Endothelial cell of umbilical vein (primary cell): ENCODE measurements around the gene TNS2. TPM values are rescaled to one million over a fixed set of nuclear protein-coding genes. Genes with fewer than 3 reads are reported as not detected.

Source experiments
- BruUV-seq: library from RNA; stranded (reverse); fragments of 400-500 nt; replicated peaks from 2 replicates; lab custom pipeline; 2021; lab: Mats Ljungman, UMichigan
- CTCF ChIA-PET: fragments of 300-600, 350-600 bp; sonication (Branson Sonifier 250); formaldehyde crosslinking; loops from one replicate; lab custom pipeline; 2021; ENCODE audit warnings: antibody characterized with exemption, inconsistent platforms; lab: Charles Lee
- POLR2A ChIA-PET: fragments of 300-600, 350-600 bp; sonication (Branson Sonifier 250); formaldehyde crosslinking; loops from one replicate; lab custom pipeline; 2021; ENCODE audit warnings: antibody characterized with exemption, inconsistent platforms; lab: Charles Lee
- DNase-seq: peaks from one replicate; pipeline ENCODE4 v3.0.0-alpha.2; 2011; ENCODE audit warnings: low read depth, low spot score
- FAIRE-seq: peaks from 2 replicates; lab custom pipeline; 2011; peaks lifted over from hg19 to GRCh38; lab: Jason Lieb, UNC
- H2AFZ ChIP-seq: 2 replicates; pipeline ENCODE4 v1.6.0; 2012; ENCODE audit warnings: low read depth, low read length, control low read depth, inconsistent platforms
- H3K27ac ChIP-seq: 2 replicates; pipeline ENCODE4 v1.5.1; 2011; ENCODE audit warnings: low read depth, mild to moderate bottlenecking, control low read depth, low read length, moderate library complexity; ENCODE audit not compliant: insufficient read depth
- H3K27me3 ChIP-seq, 2 experiments: 2 replicates each; pipeline versions ENCODE4 v1.6.0 to v1.6.1; 2011; ENCODE audit warnings: low read length in 2 of 2, mixed read lengths in 1 of 2; ENCODE audit not compliant: control insufficient read depth in 2 of 2, insufficient read depth in 2 of 2
- H3K36me3 ChIP-seq, 2 experiments: 2 replicates in 1 of 2; 3 replicates in 1 of 2; pipeline ENCODE4 v1.5.1; 2011; ENCODE audit warnings: low read length in 2 of 2, mild to moderate bottlenecking in 1 of 2, moderate library complexity in 1 of 2; ENCODE audit not compliant: control insufficient read depth in 2 of 2, insufficient read depth in 2 of 2; ENCODE audit errors: extremely low read depth in 1 of 2
- H3K4me1 ChIP-seq: 3 replicates; pipeline ENCODE4 v1.5.1; 2011; ENCODE audit warnings: mild to moderate bottlenecking, low read length; ENCODE audit not compliant: control insufficient read depth, insufficient read depth; ENCODE audit errors: extremely low read depth
- H3K4me2 ChIP-seq: 2 replicates; pipeline ENCODE4 v1.6.1; 2011; ENCODE audit warnings: low read length, control low read depth, mixed read lengths; ENCODE audit not compliant: insufficient read depth
- H3K4me3 ChIP-seq, 3 experiments: fragments of 200-600 bp in 1 of 3; sonication (generic), shearing (Covaris generic) in 1 of 3; replicated peaks in 1 of 3; 2 replicates each; pipeline ENCODE4 v1.5.1; 2011 to 2016; ENCODE audit warnings: control low read depth in 3 of 3, low read length in 3 of 3, mild to moderate bottlenecking in 2 of 3, inconsistent platforms in 1 of 3, low read depth in 1 of 3, moderate library complexity in 1 of 3; ENCODE audit not compliant: insufficient read depth in 1 of 3
- H3K79me2 ChIP-seq: 2 replicates; pipeline ENCODE4 v1.6.0; 2012; ENCODE audit warnings: low read length, inconsistent platforms; ENCODE audit not compliant: control insufficient read depth, insufficient read depth
- H3K9ac ChIP-seq: replicated peaks from 2 replicates; pipeline ENCODE3; 2011; ENCODE audit warnings: low read length, control low read depth; ENCODE audit not compliant: insufficient read depth; ENCODE audit errors: extremely low read depth
- H3K9me1 ChIP-seq: replicated peaks from 3 replicates; pipeline ENCODE4 v1.6.0; 2011; ENCODE audit warnings: mild to moderate bottlenecking, low read length; ENCODE audit not compliant: control insufficient read depth, insufficient read depth; ENCODE audit errors: extremely low read depth
- H3K9me3 ChIP-seq: replicated peaks from 2 replicates; pipeline ENCODE4 v1.5.1; 2012; ENCODE audit warnings: low read length, inconsistent platforms; ENCODE audit not compliant: control insufficient read depth, insufficient read depth
- H4K20me1 ChIP-seq: replicated peaks from 2 replicates; pipeline ENCODE3; 2011; ENCODE audit warnings: mild to moderate bottlenecking, low read length; ENCODE audit not compliant: control insufficient read depth, insufficient read depth; ENCODE audit errors: extremely low read depth
- CTCF ChIP-seq, 2 donors: IDR thresholded peaks; 1 replicate in 1 of 2; 2 replicates in 1 of 2; pipeline ENCODE4 v1.5.1; 2011; ENCODE audit warnings: low read length in 2 of 2, mild to moderate bottlenecking in 2 of 2, moderate library complexity in 2 of 2, control low read depth in 1 of 2, inconsistent platforms in 1 of 2, low read depth in 1 of 2; ENCODE audit not compliant: insufficient read depth in 1 of 2; ENCODE audit errors: extremely low read depth in 1 of 2
- EZH2 ChIP-seq: IDR thresholded peaks from 2 replicates; pipeline ENCODE4 v1.6.1; 2012; ENCODE audit warnings: borderline replicate concordance, low read depth, mild to moderate bottlenecking, moderate library complexity, low read length, inconsistent platforms; ENCODE audit not compliant: severe bottlenecking
- FOS ChIP-seq: IDR thresholded peaks from 2 replicates; pipeline ENCODE4 v1.6.1; 2011; ENCODE audit warnings: mild to moderate bottlenecking, low read length, moderate library complexity, borderline replicate concordance; ENCODE audit not compliant: insufficient read depth
- GATA2 ChIP-seq: IDR thresholded peaks from 2 replicates; pipeline ENCODE4 v1.7.0; 2011; ENCODE audit warnings: low read depth, mild to moderate bottlenecking, moderate library complexity, mixed read lengths, low read length; ENCODE audit not compliant: insufficient read length, insufficient read depth
- JUN ChIP-seq: IDR thresholded peaks from 2 replicates; pipeline ENCODE4 v1.6.1; 2011; ENCODE audit warnings: borderline replicate concordance, low read depth; ENCODE audit not compliant: insufficient read length, insufficient read depth
- MAX ChIP-seq: IDR thresholded peaks from 2 replicates; pipeline ENCODE4 v1.6.1; 2011; ENCODE audit not compliant: insufficient read depth, insufficient read length
- MYC ChIP-seq: IDR thresholded peaks from one replicate; pipeline ENCODE4 v1.6.1; 2011; ENCODE audit warnings: mild to moderate bottlenecking, low read depth, low read length
- POLR2A ChIP-seq: IDR thresholded peaks from 2 replicates; pipeline ENCODE4 v1.6.1; 2012; ENCODE audit warnings: low read depth, mild to moderate bottlenecking, control low read depth, low read length
- POLR2AphosphoS5 ChIP-seq: IDR thresholded peaks from 2 replicates; pipeline ENCODE4 v1.6.1; 2012; ENCODE audit warnings: low read depth, mild to moderate bottlenecking, control low read depth, low read length, moderate library complexity; ENCODE audit not compliant: insufficient read depth
- dilution Hi-C: fragments of 300-500 bp; cut with MboI; formaldehyde crosslinking; loops from one replicate; pipeline ENCODE4 v1.15.0; 2019; ENCODE audit warnings: low sequenced_read_pairs; ENCODE audit not compliant: extremely low pct_ligation_motif_present
- intact Hi-C: fragments of 100-400 bp; cut with micrococcal nuclease; formaldehyde crosslinking; loops from one replicate; pipeline ENCODE4 v1.10.0; 2022
- polyA plus RNA-seq, 4 experiments: library from polyadenylated mRNA; depleted of rRNA in 3 of 4; stranded (reverse) in 3 of 4; unstranded in 1 of 4; fragments of >200 nt; gene quantifications; 2 replicates each; pipeline versions ENCODE4 v1.2.1 to v1.2.3, GENCODE V29; 2011 to 2012; ENCODE audit warnings: missing spikeins in 1 of 4
- total RNA-seq: library from RNA; stranded (reverse); gene quantifications from 2 replicates; pipeline ENCODE4 v1.2.3, GENCODE V29; 2021

The TNS2 gene
- total and polyA plus RNA-seq, 2 donors (not counting 3 experiments of a cell fraction or from before 2014, with no cell fraction given), result 84.5 to 106 TPM

- H3K9me3 ChIP-seq, result no peaks in the 10 kb centered on the region
- peaks cover 0 to 19% of the 10 kb centered on the region in 2 experiments for H3K36me3 ChIP-seq
- H3K4me1 ChIP-seq, result peaks cover 9% of the 10 kb centered on the region
- FAIRE-seq, result peak; percentile 98
- H3K27me3 ChIP-seq, result no peaks in the 10 kb centered on the region
- CTCF ChIA-PET, result interaction anchor here (0.6 to 6.4 kb wide), 12 partner anchors 13 to 119 kb away, joined by 3 to 91 read pairs (median 4); partner anchors contain the start of genes CSAD, IGFBP6, SOAT2 and ZNF740
- peaks cover 11% of the 10 kb centered on the region for H3K79me2 ChIP-seq
- TSS peak; percentile 93 for BruUV-seq
- intact Hi-C loops, result loop anchor here (1.0 to 2.0 kb wide), 3 partner anchors 20 to 101 kb away; partner anchors contain the start of genes CSAD and ZNF740
- TF ChIP-seq CTCF (IDR thresholded peaks at IDR 0.05; ENCODE audit: extremely low read depth in 1 of 2, insufficient read depth in 1 of 2, low read depth in 1 of 2, low read length in 2 of 2), result no peak
- no peak for TF ChIP-seq MAX
- TF ChIP-seq JUN, result no peak
- TF ChIP-seq POLR2A, result peak; percentile 98
- TF ChIP-seq POLR2AphosphoS5, result peak; percentile 86
- no peak for TF ChIP-seq GATA2
- TF ChIP-seq FOS, result no peak
- no peak for TF ChIP-seq MYC
- TF ChIP-seq EZH2, result no peak
- no peaks in the 10 kb centered on the region for H3K9me1 ChIP-seq
- POLR2A ChIA-PET, result interaction anchor here (0.6 to 1.1 kb wide), 7 partner anchors 9 to 116 kb away, joined by 3 to 5 read pairs (median 3); partner anchors contain the start of genes CSAD and IGFBP6
- peak; percentile 98 for DNase-seq
- no peaks in the 10 kb centered on the region for H4K20me1 ChIP-seq
- peak within 1 kb of the TSS; percentile 78 for H2AFZ ChIP-seq
- peak within 1 kb of the TSS; percentile 91 for H3K4me2 ChIP-seq
- H3K4me3 ChIP-seq, result peak within 1 kb of the TSS; percentile 68 to 87 (median 80)
- dilution Hi-C loops, result no loop called here
- peak within 1 kb of the TSS; percentile 84 for H3K9ac ChIP-seq
- H3K27ac ChIP-seq, result peak within 1 kb of the TSS; percentile 52
Observed at GRCh38 chr12:53079226-53080117, 29.6 kb downstream of the TNS2 start, which contains the start of gene SPRYD3. SPRYD3 (minus strand) TSS chr12:53079390; CDS start chr12:53079333, 57 bp downstream.
